ENCODE data around the gene SLC12A3.

DNA sequence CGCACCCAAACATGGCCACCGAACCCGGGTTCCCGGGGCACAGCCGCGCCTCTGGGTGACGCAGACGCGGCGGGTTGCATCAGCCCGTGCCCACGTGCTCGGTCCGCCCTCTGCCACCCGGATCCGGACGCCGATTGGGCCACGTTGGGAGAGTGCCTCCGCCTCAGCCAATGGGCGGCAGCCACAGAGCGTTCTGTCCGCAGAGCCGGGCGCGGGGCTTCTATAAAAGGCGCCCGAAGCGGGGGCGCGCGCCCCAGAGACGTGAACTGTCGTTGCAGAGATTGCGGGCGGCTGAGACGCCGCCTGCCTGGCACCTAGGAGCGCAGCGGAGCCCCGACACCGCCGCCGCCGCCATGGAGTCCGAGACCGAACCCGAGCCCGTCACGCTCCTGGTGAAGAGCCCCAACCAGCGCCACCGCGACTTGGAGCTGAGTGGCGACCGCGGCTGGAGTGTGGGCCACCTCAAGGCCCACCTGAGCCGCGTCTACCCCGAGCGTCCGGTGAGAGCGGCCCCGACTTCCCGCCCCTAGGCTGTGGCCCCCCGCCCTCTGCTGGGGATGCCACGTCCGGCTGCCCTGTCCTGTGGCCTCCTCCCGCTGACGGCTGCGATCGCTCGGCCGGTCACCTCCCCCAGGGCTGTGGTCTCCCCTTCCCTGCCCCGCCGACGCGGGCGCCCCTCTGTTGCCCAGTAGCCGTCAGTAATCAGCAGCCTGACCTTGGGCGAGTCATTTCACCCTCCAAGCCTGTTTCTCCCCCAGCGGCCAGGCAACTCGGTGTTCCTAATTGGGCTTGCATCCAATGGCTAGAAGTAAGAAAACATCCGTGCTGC lies 67.1 kb downstream of the SLC12A3 start, which contains the start of gene HERPUD1:
- TF ChIP-seq ZFX (IDR thresholded peaks at IDR 0.05): no peak
- TF ChIP-seq, protein P1, sequence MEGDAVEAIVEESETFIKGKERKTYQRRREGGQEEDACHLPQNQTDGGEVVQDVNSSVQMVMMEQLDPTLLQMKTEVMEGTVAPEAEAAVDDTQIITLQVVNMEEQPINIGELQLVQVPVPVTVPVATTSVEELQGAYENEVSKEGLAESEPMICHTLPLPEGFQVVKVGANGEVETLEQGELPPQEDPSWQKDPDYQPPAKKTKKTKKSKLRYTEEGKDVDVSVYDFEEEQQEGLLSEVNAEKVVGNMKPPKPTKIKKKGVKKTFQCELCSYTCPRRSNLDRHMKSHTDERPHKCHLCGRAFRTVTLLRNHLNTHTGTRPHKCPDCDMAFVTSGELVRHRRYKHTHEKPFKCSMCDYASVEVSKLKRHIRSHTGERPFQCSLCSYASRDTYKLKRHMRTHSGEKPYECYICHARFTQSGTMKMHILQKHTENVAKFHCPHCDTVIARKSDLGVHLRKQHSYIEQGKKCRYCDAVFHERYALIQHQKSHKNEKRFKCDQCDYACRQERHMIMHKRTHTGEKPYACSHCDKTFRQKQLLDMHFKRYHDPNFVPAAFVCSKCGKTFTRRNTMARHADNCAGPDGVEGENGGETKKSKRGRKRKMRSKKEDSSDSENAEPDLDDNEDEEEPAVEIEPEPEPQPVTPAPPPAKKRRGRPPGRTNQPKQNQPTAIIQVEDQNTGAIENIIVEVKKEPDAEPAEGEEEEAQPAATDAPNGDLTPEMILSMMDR (conservative IDR thresholded peaks at IDR 0.05): no peak

Data from C4-2B (cell line).